KMS-11 (cell line): ENCODE measurements around the gene CTSV.
"Not testable (repeated sequence)": the region's sequence is repeated elsewhere in the genome, so short reads cannot be mapped to it uniquely, and the experiment has no call there.

ENCODE experiments used
- H2AFZ ChIP-seq: fragments of 200-600 bp; sonication (generic); 2 replicates; pipeline ENCODE4 v1.6.1; 2016; ENCODE audit warnings: antibody characterized with exemption, mixed run types, low read depth
- H3K27ac ChIP-seq: fragments of 200-600 bp; sonication (generic); 2 replicates; pipeline ENCODE4 v1.6.1; 2016; ENCODE audit warnings: mild to moderate bottlenecking, mixed run types
- H3K27me3 ChIP-seq: fragments of 200-600 bp; sonication (generic); 2 replicates; pipeline ENCODE4 v1.6.1; 2017; ENCODE audit warnings: mild to moderate bottlenecking, low read depth, mixed run types, moderate library complexity; ENCODE audit not compliant: insufficient read depth
- H3K36me3 ChIP-seq: fragments of 200-600 bp; sonication (generic); 2 replicates; pipeline ENCODE4 v1.6.1; 2017; ENCODE audit warnings: mild to moderate bottlenecking, mixed run types; ENCODE audit not compliant: insufficient read depth
- H3K4me1 ChIP-seq: fragments of 200-600 bp; sonication (generic); 2 replicates; pipeline ENCODE4 v1.6.1; 2016; ENCODE audit warnings: mild to moderate bottlenecking, low read depth, mixed run types; ENCODE audit not compliant: poor library complexity, severe bottlenecking
- H3K4me2 ChIP-seq: fragments of 200-600 bp; sonication (generic); 2 replicates; pipeline ENCODE4 v1.7.0; 2016; ENCODE audit warnings: mild to moderate bottlenecking, mixed run types
- H3K4me3 ChIP-seq: fragments of 200-600 bp; sonication (generic); IDR thresholded peaks from 2 replicates; pipeline ENCODE4 v1.6.1; 2017; ENCODE audit warnings: low read depth, low read length, mixed read lengths; ENCODE audit not compliant: insufficient read depth
- H3K79me2 ChIP-seq: fragments of 200-600 bp; sonication (generic); 2 replicates; pipeline ENCODE4 v1.6.1; 2016; ENCODE audit warnings: low read depth, mixed run types; ENCODE audit not compliant: insufficient read depth
- H3K9ac ChIP-seq: fragments of 200-600 bp; sonication (generic); 2 replicates; pipeline ENCODE4 v1.6.1; 2016; ENCODE audit warnings: mild to moderate bottlenecking, mixed run types
- H4K20me1 ChIP-seq: fragments of 200-600 bp; sonication (generic); 2 replicates; pipeline ENCODE4 v1.6.1; 2016; ENCODE audit warnings: mild to moderate bottlenecking, mixed run types; ENCODE audit not compliant: insufficient read depth
- TF ChIP-seq, protein P1 (sequence below): fragments of 200-600 bp; sonication (generic); conservative IDR thresholded peaks from 2 replicates; pipeline ENCODE4 v1.6.1; 2017; ENCODE audit warnings: low read depth, mild to moderate bottlenecking, antibody characterized with exemption, low read length, moderate library complexity, mixed read lengths

The CTSV gene

DNA sequence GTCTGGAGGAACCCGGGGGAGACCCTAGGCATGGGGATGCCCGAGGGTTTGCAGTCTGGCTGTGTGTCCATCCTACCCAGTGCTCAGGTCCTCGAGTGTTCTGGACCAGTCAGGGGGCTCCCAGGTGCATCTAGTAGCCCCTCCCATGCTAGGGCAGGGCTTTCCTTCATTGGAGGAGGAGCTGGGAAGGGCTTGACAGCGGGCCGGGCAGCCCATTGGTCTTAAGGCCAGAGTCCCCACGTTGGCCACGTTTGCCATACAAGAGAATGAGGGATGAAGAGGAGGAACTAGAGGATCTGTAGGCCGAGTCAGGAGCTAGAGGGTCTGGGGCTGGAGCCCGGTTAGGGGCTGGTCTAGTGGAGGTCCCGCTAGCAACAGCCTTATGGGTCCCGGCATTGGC is 37.3 kb upstream of the CTSV start:
- Histone ChIP-seq H3K36me3 (no peaks in the 10 kb centered on the region), H3K79me2 (no peaks in the 10 kb centered on the region), H3K9ac (no peak overlapping the region), H3K4me1 (no peaks in the 10 kb centered on the region), H2AFZ (no peak overlapping the region), H3K27ac (no peak overlapping the region), H3K4me3 (no peak overlapping the region), H3K27me3 (no peaks in the 10 kb centered on the region), H3K4me2 (no peak overlapping the region), H4K20me1 (no peaks in the 10 kb centered on the region)
- TF ChIP-seq, protein P1, sequence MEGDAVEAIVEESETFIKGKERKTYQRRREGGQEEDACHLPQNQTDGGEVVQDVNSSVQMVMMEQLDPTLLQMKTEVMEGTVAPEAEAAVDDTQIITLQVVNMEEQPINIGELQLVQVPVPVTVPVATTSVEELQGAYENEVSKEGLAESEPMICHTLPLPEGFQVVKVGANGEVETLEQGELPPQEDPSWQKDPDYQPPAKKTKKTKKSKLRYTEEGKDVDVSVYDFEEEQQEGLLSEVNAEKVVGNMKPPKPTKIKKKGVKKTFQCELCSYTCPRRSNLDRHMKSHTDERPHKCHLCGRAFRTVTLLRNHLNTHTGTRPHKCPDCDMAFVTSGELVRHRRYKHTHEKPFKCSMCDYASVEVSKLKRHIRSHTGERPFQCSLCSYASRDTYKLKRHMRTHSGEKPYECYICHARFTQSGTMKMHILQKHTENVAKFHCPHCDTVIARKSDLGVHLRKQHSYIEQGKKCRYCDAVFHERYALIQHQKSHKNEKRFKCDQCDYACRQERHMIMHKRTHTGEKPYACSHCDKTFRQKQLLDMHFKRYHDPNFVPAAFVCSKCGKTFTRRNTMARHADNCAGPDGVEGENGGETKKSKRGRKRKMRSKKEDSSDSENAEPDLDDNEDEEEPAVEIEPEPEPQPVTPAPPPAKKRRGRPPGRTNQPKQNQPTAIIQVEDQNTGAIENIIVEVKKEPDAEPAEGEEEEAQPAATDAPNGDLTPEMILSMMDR, result no peak

DNA sequence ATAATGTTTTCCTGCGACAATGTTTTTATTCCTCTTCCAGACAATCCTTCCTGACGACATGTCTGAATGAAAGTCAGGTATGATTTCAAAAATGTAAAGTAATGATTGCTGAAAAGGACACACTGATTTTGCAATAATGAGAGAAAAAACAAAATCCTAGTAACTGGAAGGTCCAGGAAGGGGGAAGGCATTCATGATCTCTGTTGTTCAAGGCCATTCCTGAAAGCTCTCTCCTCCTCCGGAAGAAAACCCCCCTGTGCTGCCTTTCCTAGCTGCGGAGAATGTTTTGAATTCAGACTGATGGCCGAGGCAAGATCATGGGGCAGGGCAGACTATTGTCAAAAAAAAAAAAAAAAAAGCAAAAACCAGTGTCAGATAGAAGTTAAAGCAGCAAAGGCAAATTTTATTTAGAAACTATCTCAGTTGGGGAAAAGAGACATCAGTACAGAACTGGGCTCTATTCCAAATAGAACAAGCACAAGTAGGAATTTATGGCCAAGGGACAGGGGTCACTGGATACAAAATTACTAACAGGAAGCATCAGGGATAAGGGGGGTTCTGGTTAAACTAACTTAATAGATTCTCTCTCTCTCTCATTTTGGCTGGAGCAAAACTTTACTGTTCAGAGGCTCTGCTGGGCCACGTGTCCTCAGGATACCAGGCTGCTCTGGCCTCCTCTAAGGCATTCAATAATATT is 36.5 kb upstream of the CTSV start:
- H3K36me3 ChIP-seq, result no peaks in the 10 kb centered on the region
- no peak overlapping the region for H3K9ac ChIP-seq
- no peaks in the 10 kb centered on the region for H4K20me1 ChIP-seq
- no peaks in the 10 kb centered on the region for H3K4me1 ChIP-seq
- H3K79me2 ChIP-seq, result no peaks in the 10 kb centered on the region
- no peak overlapping the region for H3K4me2 ChIP-seq
- H3K27me3 ChIP-seq, result no peaks in the 10 kb centered on the region
- no peak overlapping the region for H2AFZ ChIP-seq
- H3K27ac ChIP-seq, result no peak overlapping the region
- H3K4me3 ChIP-seq, result no peak overlapping the region
- TF ChIP-seq, protein P1, result no peak

DNA sequence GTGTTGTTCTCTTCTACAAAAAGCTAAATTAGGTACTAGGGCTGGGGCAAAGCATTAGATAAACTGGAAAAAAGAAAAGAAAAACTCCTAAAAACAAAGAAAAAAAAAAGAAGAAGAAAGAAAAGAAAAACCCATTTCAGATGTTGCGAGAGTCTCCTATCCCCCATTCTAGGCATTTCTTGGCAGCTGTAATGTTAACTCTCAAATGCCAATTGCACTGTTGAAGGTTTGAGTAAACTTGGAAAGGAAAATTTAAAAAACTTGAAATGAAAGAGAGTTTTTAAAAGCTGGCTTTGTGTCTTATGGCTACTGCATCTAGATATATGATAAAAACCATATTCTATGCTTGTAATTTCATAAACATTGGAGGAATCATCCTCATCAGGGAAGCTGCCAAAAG is 34.6 kb upstream of the CTSV start:
- Histone ChIP-seq H3K27ac (no peak overlapping the region), H3K79me2 (no peaks in the 10 kb centered on the region), H3K4me3 (no peak overlapping the region), H2AFZ (no peak overlapping the region), H3K36me3 (no peaks in the 10 kb centered on the region), H4K20me1 (no peaks in the 10 kb centered on the region), H3K9ac (no peak overlapping the region), H3K4me2 (no peak overlapping the region), H3K27me3 (no peaks in the 10 kb centered on the region), H3K4me1 (no peaks in the 10 kb centered on the region)
- TF ChIP-seq, protein P1, result no peak

DNA sequence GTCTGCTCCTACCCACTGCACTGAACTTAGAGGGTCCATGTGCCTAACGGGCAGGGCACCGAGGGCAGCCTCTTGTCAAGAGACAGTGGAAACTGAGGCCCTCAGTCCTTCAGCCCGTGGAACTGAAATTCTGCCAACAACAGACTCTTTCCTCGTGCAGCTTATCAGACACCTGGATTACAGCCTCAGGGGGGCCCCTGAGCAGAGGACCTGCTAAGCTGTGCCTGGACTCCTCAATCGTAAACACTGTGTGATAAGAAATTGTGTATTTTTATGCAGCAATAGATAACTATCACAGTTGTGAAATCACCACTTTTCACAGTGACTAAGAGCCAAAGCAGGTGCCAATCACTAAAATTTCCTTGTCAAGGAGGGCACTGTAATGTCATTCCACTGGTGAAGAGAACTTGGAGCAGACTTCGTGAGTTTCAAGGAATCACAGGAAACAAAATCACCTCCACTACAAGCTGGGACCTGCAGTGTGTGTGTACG is 33.4 kb upstream of the CTSV start:
- Histone ChIP-seq H3K4me3 (no peak overlapping the region), H3K4me2 (no peak overlapping the region), H3K27me3 (no peaks in the 10 kb centered on the region), H3K9ac (no peak overlapping the region), H2AFZ (no peak overlapping the region), H3K79me2 (no peaks in the 10 kb centered on the region), H3K27ac (no peak overlapping the region), H3K36me3 (no peaks in the 10 kb centered on the region), H3K4me1 (no peaks in the 10 kb centered on the region), H4K20me1 (no peaks in the 10 kb centered on the region)
- TF ChIP-seq, protein P1, result no peak

DNA sequence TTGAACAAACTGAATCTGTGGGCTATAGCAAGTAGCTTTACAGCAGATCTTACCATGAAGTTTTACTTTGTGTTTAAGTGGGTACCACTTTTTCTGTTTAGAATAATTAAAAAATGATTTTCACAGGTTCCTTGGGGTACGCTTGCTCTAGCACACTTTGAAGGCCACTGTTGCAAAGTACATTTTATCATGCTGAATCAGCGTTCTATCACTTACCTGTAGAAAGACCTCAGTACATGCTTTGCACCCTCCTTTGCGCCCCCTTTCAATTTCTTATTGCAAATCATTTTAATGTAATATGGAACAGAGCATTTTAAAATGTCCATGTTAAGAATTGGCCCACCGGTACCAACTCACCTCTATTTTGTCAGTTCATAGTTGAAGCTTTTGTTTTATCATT is 31.4 kb upstream of the CTSV start:
- H4K20me1 ChIP-seq, H3K79me2 ChIP-seq, H2AFZ ChIP-seq, H3K4me2 ChIP-seq, H3K27me3 ChIP-seq, H3K4me3 ChIP-seq, H3K27ac ChIP-seq, H3K36me3 ChIP-seq, H3K4me1 ChIP-seq, H3K9ac ChIP-seq: not testable (repeated sequence)
